Measurements from ENCODE around the gene FGFR4. TPM values are rescaled to one million over a fixed set of nuclear protein-coding genes. Genes with fewer than 3 reads are reported as not detected.

Gene FGFR4
- total and polyA plus RNA-seq, 2 of the 8 experiments (the other 6 are each of a cell fraction or from before 2014, with no cell fraction given) = 61.4 to 88.4 TPM

DNA sequence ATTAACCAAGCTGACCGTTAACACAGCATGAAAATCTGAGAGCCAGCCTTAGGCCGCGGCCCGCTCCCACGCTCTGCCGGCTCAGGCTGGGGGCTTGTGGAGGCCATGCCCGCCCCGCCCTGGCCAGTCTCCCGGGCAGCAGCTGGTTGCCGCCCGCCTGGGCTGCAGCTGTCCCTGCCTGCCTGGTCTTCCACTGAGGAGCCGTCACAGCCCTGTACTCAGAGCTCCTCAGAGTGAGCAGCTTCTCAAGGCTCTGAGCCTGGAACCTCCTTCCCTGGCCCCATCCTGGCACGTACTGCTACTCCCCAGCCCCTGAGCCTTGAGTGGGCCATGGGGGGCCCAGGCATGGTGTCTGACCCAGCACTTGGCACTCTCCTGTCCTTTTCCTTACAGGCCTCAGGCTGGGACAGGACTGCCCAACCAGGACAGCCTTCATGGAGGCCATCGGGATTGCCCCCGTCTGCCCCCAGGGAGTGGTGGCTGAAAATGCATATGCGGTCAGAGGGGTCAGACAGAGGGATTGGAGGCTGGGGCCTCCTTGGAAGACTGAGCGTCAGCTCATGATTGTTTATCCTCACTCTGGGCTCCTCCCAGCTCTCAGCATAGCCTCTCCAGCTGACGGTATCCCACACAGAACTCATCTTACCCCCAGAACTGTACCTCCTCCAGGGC lies 11.9 kb downstream of the FGFR4 start:
- Histone ChIP-seq H3K4me2 (ENCODE audit: insufficient read depth in 1 of 2, low read depth in 2 of 2, low read length in 2 of 2) (no peak overlapping the region), H3K79me1 (ENCODE audit: low read depth, low read length) (0 out of 2 replicates have a peak, but pooled peaks cover 2% of the 10 kb centered on the region), H3K4me1 (replicated peaks in 1 of 4; ENCODE audit: control insufficient read depth in 3 of 4, insufficient read depth in 4 of 4, low read length in 3 of 4) (peaks cover 0 to 13% (median 9%) of the 10 kb centered on the region in 4 experiments; a peak in 5 of 7 replicates), H3K4ac (replicated peaks; ENCODE audit: insufficient read length, low read depth, low read length) (no peak overlapping the region), H2BK120ac (replicated peaks; ENCODE audit: low read depth, low read length) (no peak overlapping the region), H3K14ac (ENCODE audit: insufficient read length) (no peak overlapping the region), H3K27ac (ENCODE audit: low read depth, low read length) (no peak overlapping the region; the same call in 1 of the 2 replicates), H2AK5ac (ENCODE audit: low read depth, low read length) (no peak overlapping the region), H2BK5ac (ENCODE audit: low read depth, low read length) (peak overlapping the region; percentile 44; the same call in 1 of the 2 replicates), H4K5ac (ENCODE audit: insufficient read length, low read depth, low read length) (no peak overlapping the region), H3K4me3 (ENCODE audit: extremely low read depth in 1 of 4, insufficient read depth in 2 of 4, low read depth in 3 of 4, low read length in 4 of 4) (no peak overlapping the region), H3K56ac (replicated peaks; ENCODE audit: insufficient read length, low read depth, low read length) (no peak overlapping the region), H3K18ac (ENCODE audit: extremely low read depth, low read length) (peak overlapping the region; percentile 24; the same call in 1 of the 2 replicates), H4K91ac (replicated peaks; ENCODE audit: insufficient read length, low read length) (no peak overlapping the region), H3K79me2 (ENCODE audit: control insufficient read depth in 1 of 2, insufficient read depth in 2 of 2, low read length in 2 of 2) (no peaks in the 10 kb centered on the region), H2BK20ac (ENCODE audit: low read length) (no peak overlapping the region), H3K23ac (ENCODE audit: insufficient read length) (no peak overlapping the region), H2BK12ac (ENCODE audit: low read depth, low read length) (no peak overlapping the region), H3K27me3 (replicated peaks in 1 of 4; ENCODE audit: control insufficient read depth in 3 of 4, extremely low read depth in 1 of 4, insufficient read depth in 3 of 4, low read length in 3 of 4) (no peaks in the 10 kb centered on the region), H3K36me3 (ENCODE audit: control insufficient read depth in 2 of 4, insufficient read depth in 4 of 4, low read length in 3 of 4) (peaks cover 8 to 16% (median 15%) of the 10 kb centered on the region in 4 experiments; a peak in 7 of 8 replicates), H3K9me3 (ENCODE audit: insufficient read depth in 2 of 2, low read depth in 1 of 2, low read length in 1 of 2) (no peaks in the 10 kb centered on the region), H2BK15ac (ENCODE audit: low read length) (no peak overlapping the region), H4K8ac (ENCODE audit: extremely low read depth, insufficient read depth, low read length) (no peak overlapping the region), H4K20me1 (replicated peaks in 1 of 2; ENCODE audit: control insufficient read depth in 1 of 2, insufficient read depth in 2 of 2, low read length in 2 of 2) (peaks cover 2 to 3% of the 10 kb centered on the region in 2 experiments), H3K23me2 (ENCODE audit: low read depth, low read length) (0 out of 2 replicates have a peak, but pooled peaks cover 1% of the 10 kb centered on the region), H2AFZ (ENCODE audit: low read length) (no peak overlapping the region), H3K9ac (replicated peaks in 1 of 4; ENCODE audit: extremely low read depth in 1 of 4, low read depth in 3 of 4, low read length in 3 of 4) (no peak overlapping the region; a peak in 1 of 7 replicates)
- 89% methylated on average over 18 of the region's 18 CpGs; no CpG with 5 or more reads in 1 of the 2 experiments for WGBS, 2 experiments (ENCODE audit: extremely low coverage in 1 of 2, insufficient coverage in 1 of 2, insufficient read length in 1 of 2, insufficient replicate concordance in 2 of 2, low coverage in 1 of 2, low lambda C conversion rate in 2 of 2, missing lambda C conversion rate in 1 of 2)
- POLR2A ChIA-PET (ENCODE audit: partially characterized antibody) = interaction anchor here (0.6 to 4.1 kb wide), 6 partner anchors 11 to 92 kb away, joined by 3 to 23 read pairs (median 4); partner anchors contain the start of genes FGFR4 and NSD1
- CTCF ChIA-PET (ENCODE audit: partially characterized antibody) = interaction anchor here (0.9 to 9.4 kb wide), 6 partner anchors 8 to 189 kb away, joined by 3 to 100 read pairs (median 10); partner anchors contain the start of gene FGFR4
- FAIRE-seq (no peak), DNase-seq (ENCODE audit: low read depth in 1 of 2, low spot score in 2 of 2) (no peak)
- no peak for TF ChIP-seq KDM4A (IDR thresholded peaks at IDR 0.05; ENCODE audit: low read depth, low read length, severe bottlenecking)
- TF ChIP-seq BCL11A (IDR thresholded peaks at IDR 0.05; ENCODE audit: low read depth in 2 of 2, low read length in 2 of 2) = no peak
- no peak for TF ChIP-seq BACH1 (IDR thresholded peaks at IDR 0.05; ENCODE audit: low read length)
- no peak for TF ChIP-seq TAF1 (IDR thresholded peaks at IDR 0.05; ENCODE audit: low read depth, low read length)
- TF ChIP-seq RNF2 (IDR thresholded peaks at IDR 0.05; ENCODE audit: borderline replicate concordance, low read depth, low read length, missing control alignments, poor library complexity, severe bottlenecking) = no peak
- no peak for TF ChIP-seq CHD2 (IDR thresholded peaks at IDR 0.05; ENCODE audit: low read length)
- no peak for TF ChIP-seq ZNF274 (IDR thresholded peaks at IDR 0.05; ENCODE audit: borderline replicate concordance, extremely low read depth, low read length)
